GM21717 (cell line): ENCODE measurements around the gene ADAT3.
"Not testable (repeated sequence)": the region's sequence is repeated elsewhere in the genome, so short reads cannot be mapped to it uniquely, and the experiment has no call there.

Source experiments
- ATAC-seq: cut with Tn5 transposase; IDR thresholded peaks from one replicate; pipeline ENCODE4 v1.9.1; 2021; ENCODE audit warnings: mild to moderate bottlenecking, moderate library complexity; ENCODE audit not compliant: unreplicated experiment

The ADAT3 gene

GRCh38 chr19:1882786-1883692, 22.2 kb upstream of the ADAT3 start:
- no peak for ATAC-seq

DNA sequence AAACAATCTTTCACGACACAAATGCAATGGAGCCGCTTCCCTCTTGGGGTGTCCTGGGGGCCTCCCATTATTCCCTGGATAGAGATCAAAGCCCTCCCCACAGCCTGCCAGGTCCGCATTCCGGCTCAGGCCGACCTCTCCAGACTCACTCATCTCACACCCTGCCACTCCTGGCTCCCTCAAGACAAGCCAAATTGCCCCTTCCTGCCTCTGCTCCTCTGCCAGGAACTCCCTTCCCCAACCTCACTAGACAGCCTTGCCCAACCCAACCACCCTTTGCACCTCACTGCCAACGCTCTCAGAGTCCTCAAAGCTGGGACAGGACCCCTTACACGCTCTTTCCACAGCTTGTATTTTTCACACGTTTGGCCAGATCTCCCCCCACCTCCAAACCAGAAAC, 21.4 kb upstream of the ADAT3 start:
- ATAC-seq = no peak

GRCh38 chr19:1884291-1884718, 20.9 kb upstream of the ADAT3 start:
- ATAC-seq = no peak

DNA sequence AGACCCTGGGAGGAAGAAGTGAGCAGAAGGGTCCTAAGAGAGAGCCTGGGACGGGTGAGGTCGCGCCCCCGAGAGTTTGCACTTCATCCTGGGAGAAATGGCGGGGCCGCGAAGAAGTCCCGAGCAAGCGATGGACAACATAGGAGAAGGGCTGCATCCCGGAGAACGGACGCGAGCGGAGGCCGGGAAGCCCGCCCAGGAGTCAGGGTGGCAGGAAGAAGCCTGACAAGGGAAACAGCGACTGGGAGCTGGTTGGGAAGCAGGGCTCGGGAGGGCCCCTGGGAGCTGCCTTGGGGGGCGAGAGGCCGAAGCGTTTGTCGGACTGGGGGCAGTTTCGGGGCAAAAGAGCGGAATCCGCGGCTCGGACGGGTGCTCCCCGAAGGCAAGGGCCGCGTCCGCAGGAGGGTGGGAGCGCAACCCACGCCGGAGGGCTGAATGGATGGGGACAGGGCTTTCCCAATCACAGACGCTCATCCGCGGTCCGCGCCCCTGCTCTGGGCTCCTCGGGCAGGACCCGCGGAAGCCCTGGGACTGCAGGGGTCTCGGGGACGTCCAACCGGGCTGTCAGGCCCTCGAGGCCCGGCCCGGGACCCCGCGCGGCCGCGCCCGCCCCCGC, 20.4 kb upstream of the ADAT3 start:
- ATAC-seq = no peak

- ATAC-seq = peak; percentile 49
Observed at GRCh38 chr19:1885398-1886119, 19.6 kb upstream of the ADAT3 start, which contains the start of gene ABHD17A. Gene ABHD17A (minus strand): TSS chr19:1885496. CDS start chr19:1881566, 3,930 bp downstream.

DNA sequence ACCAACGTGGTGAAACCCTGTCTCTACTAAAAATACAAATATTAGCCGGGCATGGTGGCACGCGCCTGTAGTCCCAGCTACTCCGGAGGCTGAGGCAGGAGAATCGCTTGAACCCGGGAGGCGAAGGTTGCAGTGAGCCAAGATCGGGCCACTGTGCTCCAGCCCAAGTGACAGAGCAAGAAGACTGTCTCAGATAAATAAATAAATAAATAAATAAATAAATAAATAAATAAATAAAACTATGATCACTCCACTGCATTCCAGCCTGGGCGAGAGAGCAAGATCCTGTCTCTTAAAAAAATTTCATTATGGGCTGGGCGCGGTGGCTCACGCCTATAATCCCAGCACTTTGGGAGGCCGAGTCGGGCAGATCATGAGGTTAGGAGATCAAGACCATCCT, 18.8 kb upstream of the ADAT3 start:
- ATAC-seq = not testable (repeated sequence)

DNA sequence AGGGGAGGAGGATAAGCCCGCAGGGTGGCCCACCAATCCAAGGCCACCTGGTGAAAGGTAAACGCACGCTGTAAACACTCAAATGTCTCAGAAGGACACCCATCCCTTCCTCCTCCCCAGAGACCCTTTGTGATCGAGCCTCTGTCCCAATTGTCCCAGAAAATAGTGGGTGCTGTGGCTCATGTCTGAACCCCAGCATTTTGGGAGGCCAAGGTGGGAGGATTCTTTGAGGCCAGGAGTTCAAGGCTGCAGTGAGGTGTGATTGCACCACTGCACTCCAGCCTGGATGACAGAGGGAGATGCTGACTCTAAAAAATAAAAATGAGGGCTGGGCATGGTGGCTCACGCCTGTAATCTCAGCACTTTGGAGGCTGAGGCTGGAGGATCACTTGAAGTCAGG, 16.8 kb upstream of the ADAT3 start:
- ATAC-seq = no peak

GRCh38 chr19:1889907-1890306, 15.3 kb upstream of the ADAT3 start:
- ATAC-seq = no peak

DNA sequence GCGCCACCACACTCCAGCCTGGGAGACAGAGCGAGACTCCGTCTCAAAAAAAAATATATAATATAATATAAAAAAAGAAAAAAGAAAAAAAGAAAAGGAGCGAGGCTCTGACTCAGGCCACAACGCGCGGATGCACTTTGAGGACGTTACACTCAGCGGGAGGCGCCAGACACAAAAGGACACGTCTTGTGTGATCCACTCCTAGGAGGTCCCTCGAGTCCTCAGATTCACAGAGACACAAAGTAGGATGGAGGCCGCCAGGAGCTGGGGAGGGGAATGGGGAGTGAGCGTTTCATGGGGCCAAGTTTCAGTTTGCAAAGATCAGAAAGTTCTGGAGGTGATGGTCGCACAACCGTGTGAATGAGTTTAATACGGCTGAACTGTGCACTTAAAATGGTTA, 11.4 kb upstream of the ADAT3 start:
- ATAC-seq = no peak

DNA sequence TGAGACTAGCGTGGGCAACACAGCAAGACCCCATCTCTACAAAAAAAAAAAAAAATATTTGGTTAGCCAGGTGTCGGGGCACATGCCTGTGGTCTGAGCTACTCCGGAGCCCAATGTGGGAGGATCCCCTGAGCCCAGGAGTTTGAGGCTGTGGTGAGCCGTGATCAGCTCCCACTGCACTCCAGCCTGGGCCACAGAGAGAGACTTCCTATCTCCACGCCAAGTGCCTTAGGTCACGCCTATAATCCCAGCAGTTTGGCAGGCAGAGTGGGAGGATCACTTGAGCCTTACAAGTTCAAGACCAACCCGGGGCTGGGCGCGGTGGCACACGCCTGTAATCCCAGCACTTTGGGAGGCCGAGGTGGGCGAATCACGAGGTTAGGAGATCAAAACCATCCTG, 8.7 kb upstream of the ADAT3 start:
- no peak for ATAC-seq

GRCh38 chr19:1901940-1902404, 3.2 kb upstream of the ADAT3 start:
- no peak for ATAC-seq

- ATAC-seq = no peak
Observed at GRCh38 chr19:1902923-1903322, 2.3 kb upstream of the ADAT3 start.

DNA sequence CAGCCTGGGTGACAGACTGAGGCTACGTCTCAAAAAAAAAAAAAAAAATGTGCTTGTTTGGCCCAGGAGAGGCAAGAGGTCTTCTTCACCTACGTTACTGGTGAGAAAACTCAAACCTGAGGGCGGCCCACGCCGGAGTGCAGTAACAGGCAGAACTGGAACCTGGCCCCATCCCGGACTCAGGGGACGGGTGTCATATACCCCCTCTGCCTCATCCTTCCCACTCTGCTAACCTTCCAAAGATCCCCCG, 414 bp upstream of the ADAT3 start:
- ATAC-seq = no peak

- ATAC-seq = no peak
Observed at GRCh38 chr19:1905863-1906375, 720 bp downstream of the ADAT3 start.

GRCh38 chr19:1906985-1907562, 1.9 kb downstream of the ADAT3 start:
- no peak for ATAC-seq

- ATAC-seq = no peak
Observed at GRCh38 chr19:1907563-1908363, 2.6 kb downstream of the ADAT3 start.

- no peak for ATAC-seq
Observed at GRCh38 chr19:1908364-1908678, 3.1 kb downstream of the ADAT3 start.

GRCh38 chr19:1909761-1910080, 4.5 kb downstream of the ADAT3 start:
- ATAC-seq = no peak

- ATAC-seq = no peak
Observed at GRCh38 chr19:1910177-1910576, 5.0 kb downstream of the ADAT3 start.

- ATAC-seq = no peak
Observed at GRCh38 chr19:1911098-1911497, 5.9 kb downstream of the ADAT3 start.

GRCh38 chr19:1911995-1912394, 6.8 kb downstream of the ADAT3 start:
- ATAC-seq = no peak
